ENCODE data around the gene WDR54.

DNA sequence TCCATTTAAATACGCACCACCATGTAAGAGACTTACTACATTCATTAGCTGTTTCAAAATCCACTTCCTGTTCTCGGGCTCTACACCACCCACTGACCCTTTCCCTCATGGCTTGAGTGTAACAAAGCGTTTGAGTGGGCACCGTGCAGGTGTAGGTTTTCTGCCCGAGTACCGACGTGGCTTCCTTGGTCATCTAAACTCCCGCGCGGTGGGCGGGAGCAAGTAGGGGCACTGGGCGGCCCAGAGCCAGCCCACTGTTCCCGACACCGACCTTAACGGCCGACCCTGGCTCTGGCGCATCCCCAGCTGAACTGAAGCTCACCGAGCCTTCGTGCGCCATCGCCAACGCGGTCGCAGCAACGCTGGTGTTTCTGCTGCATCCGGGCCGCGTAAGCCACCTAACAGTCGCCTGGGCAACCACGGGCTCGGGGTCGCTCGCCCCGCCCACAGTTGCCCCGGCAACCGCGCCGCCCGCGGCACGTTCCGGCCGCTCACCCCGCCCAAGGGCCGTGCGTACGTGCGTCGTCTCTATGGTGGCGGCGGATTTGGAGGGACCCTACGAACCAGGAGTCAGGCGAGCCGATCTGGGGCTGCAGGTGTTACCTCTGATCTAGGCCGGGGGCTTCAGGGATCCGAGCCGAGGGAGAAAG is at the start of gene WDR54, which contains the start of gene C2orf81:
- TF ChIP-seq, protein P1, sequence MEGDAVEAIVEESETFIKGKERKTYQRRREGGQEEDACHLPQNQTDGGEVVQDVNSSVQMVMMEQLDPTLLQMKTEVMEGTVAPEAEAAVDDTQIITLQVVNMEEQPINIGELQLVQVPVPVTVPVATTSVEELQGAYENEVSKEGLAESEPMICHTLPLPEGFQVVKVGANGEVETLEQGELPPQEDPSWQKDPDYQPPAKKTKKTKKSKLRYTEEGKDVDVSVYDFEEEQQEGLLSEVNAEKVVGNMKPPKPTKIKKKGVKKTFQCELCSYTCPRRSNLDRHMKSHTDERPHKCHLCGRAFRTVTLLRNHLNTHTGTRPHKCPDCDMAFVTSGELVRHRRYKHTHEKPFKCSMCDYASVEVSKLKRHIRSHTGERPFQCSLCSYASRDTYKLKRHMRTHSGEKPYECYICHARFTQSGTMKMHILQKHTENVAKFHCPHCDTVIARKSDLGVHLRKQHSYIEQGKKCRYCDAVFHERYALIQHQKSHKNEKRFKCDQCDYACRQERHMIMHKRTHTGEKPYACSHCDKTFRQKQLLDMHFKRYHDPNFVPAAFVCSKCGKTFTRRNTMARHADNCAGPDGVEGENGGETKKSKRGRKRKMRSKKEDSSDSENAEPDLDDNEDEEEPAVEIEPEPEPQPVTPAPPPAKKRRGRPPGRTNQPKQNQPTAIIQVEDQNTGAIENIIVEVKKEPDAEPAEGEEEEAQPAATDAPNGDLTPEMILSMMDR (IDR thresholded peaks at IDR 0.05), result no peak
- peak in 1 of 2 donors; percentile 55 for TF ChIP-seq POLR2A (IDR thresholded peaks at IDR 0.05)

All from heart left ventricle (tissue), 13 donors.